Heart left ventricle (tissue), 16 donors: Measurements from ENCODE around the gene CKAP4. TPM values are rescaled to one million over a fixed set of nuclear protein-coding genes. Genes with fewer than 3 reads are reported as not detected.
A peak's percentile ranks its signal among the peaks of the same experiment; 100 is the strongest.

Source experiments
- ATAC-seq, 4 donors: fragments of 200-7000 bp; cut with Tn5 transposase; one replicate each; pipeline ENCODE4 v1.9.1; 2020 to 2022; ENCODE audit warnings: moderate library complexity in 4 of 4, mild to moderate bottlenecking in 3 of 4, moderate number of reproducible peaks in 1 of 4
- DNase-seq, 5 donors: peaks; one replicate each; pipeline ENCODE4 v3.0.0-alpha.2; 2020
- H3K27ac ChIP-seq, 12 donors: fragments of 200-600 bp; sonication (generic) in 4 of 12; one replicate each; pipeline versions ENCODE4 v1.5.0 to v1.8.0; 2016 to 2022; ENCODE audit warnings: mild to moderate bottlenecking in 2 of 12
- H3K27me3 ChIP-seq, 9 donors: fragments of 200-600 bp; sonication (generic) in 2 of 9; one replicate each; pipeline versions ENCODE4 v1.5.1 to v1.8.0; 2016 to 2022; ENCODE audit warnings: mild to moderate bottlenecking in 3 of 9
- H3K36me3 ChIP-seq, 9 donors: fragments of 200-600 bp; sonication (generic) in 2 of 9; one replicate each; pipeline versions ENCODE4 v1.5.0 to v1.8.0; 2018 to 2022; ENCODE audit warnings: mild to moderate bottlenecking in 2 of 9
- H3K4me1 ChIP-seq, 12 donors: fragments of 200-600 bp; sonication (generic) in 4 of 12; one replicate each; pipeline versions ENCODE4 v1.5.0 to v1.8.0; 2016 to 2022; ENCODE audit warnings: mild to moderate bottlenecking in 3 of 12
- H3K4me3 ChIP-seq, 12 donors: fragments of 200-600 bp; sonication (generic) in 4 of 12; one replicate each; pipeline versions ENCODE4 v1.5.0 to v1.8.0; 2017 to 2022; ENCODE audit warnings: mild to moderate bottlenecking in 9 of 12, moderate library complexity in 4 of 12
- H3K9me3 ChIP-seq, 12 donors: fragments of 200-600 bp; sonication (generic) in 4 of 12; one replicate each; pipeline versions ENCODE4 v1.5.0 to v1.8.0; 2016 to 2022; ENCODE audit warnings: mild to moderate bottlenecking in 1 of 12
- CTCF ChIP-seq, 12 donors: fragments of 200-600 bp; sonication (generic) in 4 of 12; IDR thresholded peaks; one replicate each; pipeline versions ENCODE4 v1.5.0 to v1.8.0; 2018 to 2022; ENCODE audit warnings: antibody characterized with exemption in 12 of 12, mild to moderate bottlenecking in 5 of 12
- POLR2A ChIP-seq, 2 donors: fragments of 450-650 bp; IDR thresholded peaks; one replicate each; pipeline ENCODE4 v1.6.1; 2017; ENCODE audit warnings: antibody characterized with exemption in 2 of 2, mild to moderate bottlenecking in 2 of 2, moderate library complexity in 2 of 2
- WGBS, 4 donors: extraction: QIAGEN DNeasy Blood & Tissue Kit in 2 of 4; methylation state at CpG; one replicate each; pipeline versions ENCODE4 v1.1.5 to v1.1.7; 2013 to 2018; 5-methylcytosine and 5-hydroxymethylcytosine counted together
- intact Hi-C, 10 donors: fragments of 100-400 bp; cut with DNase I; formaldehyde crosslinking; loops; one replicate each; pipeline versions ENCODE4 v1.11.1 to v1.14.2; 2022
- polyA plus RNA-seq, 2 donors: library from polyadenylated mRNA; stranded (reverse); fragments of 200-250 nt; gene quantifications; one replicate each; pipeline ENCODE4 v1.2.3, GENCODE V29; 2013
- total RNA-seq, 9 donors: library from RNA; depleted of rRNA in 2 of 9; stranded (reverse); fragments of >200 nt in 2 of 9; fragmentation: NEBNext Ultra II Directional in 3 of 9; extraction: Animal tissue kit (Norgen Biotek cat#: 25700) in 3 of 9; gene quantifications; one replicate each; pipeline versions ENCODE4 v1.1.0 to v1.2.4, GENCODE V29; 2016 to 2023
- donor health status: ischemic (EF 13 %, LVEDD 7.1; RV severe dilation, severe dysfunction).
- donor health status: healthy with polysubstance abuse.
- donor health status: DM: no; HTN: yes; CAD: no.
- donor health status: DM: no; HTN: no; CAD: no.
- donor health status: ischemic (EF 25% LVEDD 6.9; RV normal size, moderate dysfunction).
- donor health status: ischemic (EF 25% LVEDD 5.7; RV mildly dilated, moderate dysfunction).
- donor health status: healthy.
- donor health status: DM: yes; HTN: yes; CAD: no.
- donor health status: ischemic (EF 35%, LVEDD 5.7; RV mildly dilated, moderate dysfunction).
- donor health status: nonischemic (EF 11% LVEDD 7.7; RV severe dilation, severe dysfunction).
- donor health status: DM: yes; HTN: yes; CAD: no.
- donor health status: PGD.
- donor health status: ischemic (EF 29% LVEDD 5.4; RV normal size, mild dysfunction).
- donor health status: nonischemic (EF 23%, LVEDD 6.1; RV moderate dilation, normal function).

CKAP4 gene
- total and polyA plus RNA-seq, 11 donors = 19.0 to 70.7 (median 53.7) TPM

- DNase-seq (no peak), ATAC-seq (no peak)
- no peaks in the 10 kb centered on the region for H3K27me3 ChIP-seq
- peaks cover 0 to 20% (median 13%) of the 10 kb centered on the region in 12 donors for H3K4me1 ChIP-seq
- H3K36me3 ChIP-seq = no peaks in the 10 kb centered on the region
- H3K27ac ChIP-seq = no peak overlapping the region
- WGBS, 4 donors = 74 to 83% (median 80%) methylated on average over 4 of the region's 4 CpGs
- no peak for TF ChIP-seq POLR2A (IDR thresholded peaks at IDR 0.05)
- no peak for TF ChIP-seq CTCF (IDR thresholded peaks at IDR 0.05)
- H3K4me3 ChIP-seq = no peak overlapping the region
- intact Hi-C loops = no loop called here
- H3K9me3 ChIP-seq = peaks cover 0 to 8% (median 0%) of the 10 kb centered on the region in 12 donors
These were observed 38.2 kb upstream of the CKAP4 start for GRCh38 chr12:106285982-106286381.

GRCh38 chr12:106284358-106285105, 36.7 kb upstream of the CKAP4 start:
- TF ChIP-seq CTCF (IDR thresholded peaks at IDR 0.05) (no peak), POLR2A (IDR thresholded peaks at IDR 0.05) (no peak)
- H3K36me3 ChIP-seq = no peaks in the 10 kb centered on the region
- intact Hi-C loops = loop anchor here in 6 of 10 donors (5.0 kb wide), 5 partner anchors 37 to 867 kb away; partner anchors contain the start of gene CKAP4 (in 2 of the 6)
- no peak overlapping the region for H3K4me3 ChIP-seq
- ATAC-seq = peak; percentile 24 to 76 (median 54)
- peaks cover 0 to 8% (median 0%) of the 10 kb centered on the region in 12 donors for H3K9me3 ChIP-seq
- 21 to 29% (median 26%) methylated on average over 10 of the region's 10 CpGs for WGBS, 4 donors
- H3K27me3 ChIP-seq = no peaks in the 10 kb centered on the region
- H3K27ac ChIP-seq = peak overlapping the region in 11 of 12 donors; percentile 11 to 67 (median 37)
- peaks cover 0 to 22% (median 13%) of the 10 kb centered on the region in 12 donors for H3K4me1 ChIP-seq
- DNase-seq = no peak

DNA sequence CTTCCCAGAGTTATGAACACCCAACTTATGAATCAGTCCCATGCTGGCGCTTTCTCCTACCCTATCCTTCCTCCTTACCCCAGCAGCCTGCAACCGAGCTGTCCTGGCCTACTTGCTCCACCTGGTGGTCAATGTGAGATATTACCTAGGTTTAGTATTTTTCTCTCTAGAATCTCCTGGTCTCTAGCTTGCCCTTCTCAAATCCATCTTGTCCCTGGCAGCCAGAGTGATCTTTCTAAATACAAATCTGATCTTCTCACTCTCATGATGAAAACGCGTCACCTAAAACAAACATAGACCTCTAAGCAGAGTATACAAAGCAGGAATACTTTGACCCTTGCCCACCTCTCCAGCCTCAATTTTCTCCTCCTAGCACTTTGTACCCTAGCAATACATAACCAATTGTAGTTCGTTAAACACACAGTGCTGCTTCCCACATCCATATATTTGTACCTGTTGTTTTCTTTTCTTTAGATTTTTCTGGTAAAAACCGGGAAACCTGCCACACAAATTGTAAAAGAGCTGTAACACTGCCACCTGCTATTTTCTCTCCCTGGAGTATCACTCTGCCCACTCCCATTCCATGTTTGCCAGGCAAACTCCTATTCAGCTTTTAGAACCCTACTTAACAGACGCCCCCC, 34.8 kb upstream of the CKAP4 start:
- H3K36me3 ChIP-seq = no peaks in the 10 kb centered on the region
- no peak overlapping the region for H3K4me3 ChIP-seq
- peaks cover 0 to 22% (median 12%) of the 10 kb centered on the region in 12 donors for H3K4me1 ChIP-seq
- WGBS, 4 donors = 47 to 55% (median 55%) methylated on average over 7 of the region's 7 CpGs
- ATAC-seq (peak; percentile 23 to 63 (median 56)), DNase-seq (peak in 2 of 5 donors; percentile 34 to 47)
- TF ChIP-seq POLR2A (IDR thresholded peaks at IDR 0.05) = no peak
- TF ChIP-seq CTCF (IDR thresholded peaks at IDR 0.05) = peak; percentile 56 to 76 (median 70)
- intact Hi-C loops = loop anchor here in 9 of 10 donors (1.0 to 5.0 kb wide), 7 partner anchors 35 to 865 kb away; partner anchors contain the start of gene CKAP4 (in 2 of the 9)
- peaks cover 0 to 8% (median 0%) of the 10 kb centered on the region in 12 donors for H3K9me3 ChIP-seq
- no peaks in the 10 kb centered on the region for H3K27me3 ChIP-seq
- H3K27ac ChIP-seq = no peak overlapping the region

- Histone ChIP-seq H3K27me3 (no peaks in the 10 kb centered on the region), H3K4me1 (peaks cover 0 to 22% (median 12%) of the 10 kb centered on the region in 12 donors), H3K4me3 (no peak overlapping the region), H3K9me3 (peaks cover 0 to 8% (median 0%) of the 10 kb centered on the region in 12 donors), H3K27ac (peak overlapping the region in 2 of 12 donors; percentile 32 to 34), H3K36me3 (no peaks in the 10 kb centered on the region)
- no peak for DNase-seq
- WGBS, 4 donors = 86 to 91% (median 88%) methylated on average over 4 of the region's 4 CpGs
- ATAC-seq = peak in 1 of 4 donors; percentile 22
- TF ChIP-seq CTCF (IDR thresholded peaks at IDR 0.05) (no peak), POLR2A (IDR thresholded peaks at IDR 0.05) (no peak)
- intact Hi-C loops = loop anchor here in 9 of 10 donors (1.0 to 5.0 kb wide), 7 partner anchors 35 to 865 kb away; partner anchors contain the start of gene CKAP4 (in 2 of the 9)
These were observed 34.0 kb upstream of the CKAP4 start for GRCh38 chr12:106281804-106282203.
